Adrenal gland (tissue), 12 donors: ENCODE measurements around the gene LCA5. TPM values are rescaled to one million over a fixed set of nuclear protein-coding genes. Genes with fewer than 3 reads are reported as not detected.
A peak's percentile ranks its signal among the peaks of the same experiment; 100 is the strongest.

ENCODE experiments used
- DNase-seq, 7 donors: peaks; one replicate each; pipeline ENCODE4 v3.0.0-alpha.2; 2019 to 2020
- H3K27ac ChIP-seq, 5 donors: fragments of 200-600 bp; sonication (generic) in 4 of 5; 1 replicate in 3 of 5; 2 replicates in 2 of 5; pipeline versions ENCODE4 v1.5.1 to v1.8.0; 2016 to 2020; ENCODE audit warnings: mild to moderate bottlenecking in 1 of 5
- H3K27me3 ChIP-seq: fragments of 200-600 bp; 2 replicates; pipeline ENCODE4 v1.8.0; 2021
- H3K36me3 ChIP-seq, 2 donors: fragments of 200-600 bp; replicated peaks in 1 of 2; 1 replicate in 1 of 2; 2 replicates in 1 of 2; pipeline versions ENCODE4 v1.5.1 to v1.8.0; 2018 to 2022
- H3K4me1 ChIP-seq, 2 donors: fragments of 200-600 bp; replicated peaks in 1 of 2; 1 replicate in 1 of 2; 2 replicates in 1 of 2; pipeline versions ENCODE4 v1.5.1 to v1.8.0; 2018 to 2021
- H3K4me3 ChIP-seq, 4 donors: fragments of 200-600 bp; sonication (generic) in 3 of 4; one replicate each; pipeline ENCODE4 v1.5.1; 2016 to 2018
- H3K9me3 ChIP-seq, 3 donors: fragments of 200-600 bp; sonication (generic) in 1 of 3; replicated peaks in 1 of 3; 1 replicate in 2 of 3; 2 replicates in 1 of 3; pipeline versions ENCODE4 v1.5.1 to v1.8.0; 2016 to 2021
- CTCF ChIP-seq, 6 experiments: fragments of 450-650 bp in 4 of 6; fragments of 200-600 bp in 2 of 6; sonication (generic) in 1 of 6; IDR thresholded peaks; 1 replicate in 5 of 6; 2 replicates in 1 of 6; pipeline versions ENCODE4 v1.5.1 to v1.8.0; 2016 to 2021; ENCODE audit warnings: antibody characterized with exemption in 6 of 6, mild to moderate bottlenecking in 2 of 6, moderate library complexity in 1 of 6
- POLR2A ChIP-seq, 2 donors: fragments of 450-650 bp; IDR thresholded peaks; one replicate each; pipeline ENCODE4 v1.6.1; 2017; ENCODE audit warnings: antibody characterized with exemption in 2 of 2, mild to moderate bottlenecking in 2 of 2, moderate library complexity in 1 of 2
- WGBS, 4 donors: extraction: QIAGEN DNeasy Blood & Tissue Kit in 2 of 4; methylation state at CpG; one replicate each; pipeline versions ENCODE4 v1.1.5 to v1.1.7; 2013 to 2017; 5-methylcytosine and 5-hydroxymethylcytosine counted together
- intact Hi-C, 2 donors: fragments of 100-400 bp; cut with DNase I; formaldehyde crosslinking; loops; one replicate each; pipeline versions ENCODE4 v1.14.1 to v1.15.0; 2022 to 2023
- polyA plus RNA-seq, 3 donors: library from polyadenylated mRNA; stranded (reverse); fragments of 200-250 nt in 2 of 3; fragments of 350-450 nt in 1 of 3; fragmentation: Illumina TruSeq in 1 of 3; extraction: RNeasy Lipid Tissue Mini Kit (QIAGEN cat#74804) in 1 of 3; gene quantifications; one replicate each; pipeline ENCODE4 v1.2.3, GENCODE V29; 2013 to 2014
- total RNA-seq, 9 donors: library from RNA; depleted of rRNA in 4 of 9; stranded (reverse); fragments of >200 nt in 4 of 9; fragments of 120-200 nt in 1 of 9; fragmentation: NEBNext Ultra II Directional in 1 of 9; extraction: Animal tissue kit (Norgen Biotek cat#: 25700) in 1 of 9; gene quantifications; one replicate each; pipeline versions ENCODE4 v1.1.0 to v1.2.4, GENCODE V29; 2013 to 2023
- donor health status: healthy with polysubstance abuse.
- donor health status: Bipolar disorder and iron deficiency.
- donor health status: DM: yes; HTN: yes; CAD: no.
- donor health status: DM: no; HTN: no; CAD: no.
- donor health status: DM: no; HTN: no; CAD: no.
- donor health status: DM: yes; HTN: yes; CAD: no.

Gene LCA5
- total and polyA plus RNA-seq, 12 donors, result 1.0 to 4.6 (median 2.6) TPM

GRCh38 chr6:79544939-79545450 lies 7.8 kb upstream of the LCA5 start:
- Histone ChIP-seq H3K27me3 (no peaks in the 10 kb centered on the region), H3K4me1 (peaks cover 6 to 12% of the 10 kb centered on the region in 2 donors), H3K9me3 (no peaks in the 10 kb centered on the region), H3K27ac (peak overlapping the region; percentile 10 to 67 (median 45)), H3K4me3 (peak overlapping the region in 1 of 4 donors; percentile 30), H3K36me3 (no peaks in the 10 kb centered on the region)
- peak; percentile 77 to 93 (median 86) for DNase-seq
- WGBS, 4 donors, result 3 to 7% (median 4%) methylated on average over 7 of the region's 7 CpGs
- TF ChIP-seq POLR2A (IDR thresholded peaks at IDR 0.05), result peak in 1 of 2 donors; percentile 56
- peak; percentile 43 to 80 (median 66) for TF ChIP-seq CTCF (IDR thresholded peaks at IDR 0.05)
- intact Hi-C loops, result no loop called here

GRCh38 chr6:79544299-79544927 lies 7.2 kb upstream of the LCA5 start:
- H3K4me1 ChIP-seq, result peaks cover 6 to 13% of the 10 kb centered on the region in 2 donors
- no peak for TF ChIP-seq CTCF (IDR thresholded peaks at IDR 0.05)
- TF ChIP-seq POLR2A (IDR thresholded peaks at IDR 0.05), result no peak
- WGBS, 4 donors, result 50 to 61% (median 59%) methylated on average over 2 of the region's 2 CpGs
- no peaks in the 10 kb centered on the region for H3K36me3 ChIP-seq
- no peak for DNase-seq
- H3K9me3 ChIP-seq, result no peaks in the 10 kb centered on the region
- intact Hi-C loops, result no loop called here
- peak overlapping the region in 1 of 4 donors; percentile 30 for H3K4me3 ChIP-seq
- H3K27me3 ChIP-seq, result no peaks in the 10 kb centered on the region
- H3K27ac ChIP-seq, result peak overlapping the region in 4 of 5 donors; percentile 10 to 67 (median 28)

- H3K4me1 ChIP-seq, result peaks cover 6 to 18% of the 10 kb centered on the region in 2 donors
- H3K27ac ChIP-seq, result peak overlapping the region in 3 of 5 donors; percentile 11 to 67 (median 45)
- 95 to 100% (median 98%) methylated on average over 1 of the region's 1 CpG for WGBS, 4 donors
Observed at GRCh38 chr6:79543886-79544285, 6.7 kb upstream of the LCA5 start.

GRCh38 chr6:79543411-79543810 lies 6.2 kb upstream of the LCA5 start:
- intact Hi-C loops, result no loop called here
- H3K36me3 ChIP-seq, result no peaks in the 10 kb centered on the region
- H3K4me3 ChIP-seq, result no peak overlapping the region
- DNase-seq, result no peak
- H3K9me3 ChIP-seq, result no peaks in the 10 kb centered on the region
- no peaks in the 10 kb centered on the region for H3K27me3 ChIP-seq
- TF ChIP-seq CTCF (IDR thresholded peaks at IDR 0.05) (no peak), POLR2A (IDR thresholded peaks at IDR 0.05) (no peak)
- peak overlapping the region in 1 of 5 donors; percentile 67 for H3K27ac ChIP-seq
- WGBS, 4 donors, result 89 to 100% (median 94%) methylated on average over 1 of the region's 1 CpG
- peaks cover 6 to 18% of the 10 kb centered on the region in 2 donors for H3K4me1 ChIP-seq

More at GRCh38 chr6:79543886-79544285, 6.7 kb upstream of the LCA5 start:
- no peak for TF ChIP-seq POLR2A (IDR thresholded peaks at IDR 0.05)
- no peak for TF ChIP-seq CTCF (IDR thresholded peaks at IDR 0.05)
- Histone ChIP-seq H3K4me3 (no peak overlapping the region), H3K27me3 (no peaks in the 10 kb centered on the region), H3K36me3 (no peaks in the 10 kb centered on the region), H3K9me3 (no peaks in the 10 kb centered on the region)
- DNase-seq, result no peak
- intact Hi-C loops, result no loop called here
